ENCODE data around the gene IFI30.

Gene IFI30

GRCh38 chr19:18161636-18162002 is 12.0 kb upstream of the IFI30 start:
- Histone ChIP-seq H3K27me3 (ENCODE audit: control insufficient read depth, insufficient read depth, low read length) (no peaks in the 10 kb centered on the region), H3K4me2 (ENCODE audit: low read length) (no peak overlapping the region), H3K4me1 (peaks cover 14% of the 10 kb centered on the region), H3K79me2 (peaks cover 6% of the 10 kb centered on the region), H3K36me3 (ENCODE audit: control insufficient read depth, insufficient read depth, low read length) (no peaks in the 10 kb centered on the region), H3K27ac (no peak overlapping the region), H2AFZ (no peak overlapping the region), H3K9me3 (ENCODE audit: control insufficient read depth, low read length) (no peaks in the 10 kb centered on the region), H3K9ac (no peak overlapping the region), H3K4me3 (ENCODE audit: low read depth, low read length) (no peak overlapping the region)
- TF ChIP-seq, protein P1, sequence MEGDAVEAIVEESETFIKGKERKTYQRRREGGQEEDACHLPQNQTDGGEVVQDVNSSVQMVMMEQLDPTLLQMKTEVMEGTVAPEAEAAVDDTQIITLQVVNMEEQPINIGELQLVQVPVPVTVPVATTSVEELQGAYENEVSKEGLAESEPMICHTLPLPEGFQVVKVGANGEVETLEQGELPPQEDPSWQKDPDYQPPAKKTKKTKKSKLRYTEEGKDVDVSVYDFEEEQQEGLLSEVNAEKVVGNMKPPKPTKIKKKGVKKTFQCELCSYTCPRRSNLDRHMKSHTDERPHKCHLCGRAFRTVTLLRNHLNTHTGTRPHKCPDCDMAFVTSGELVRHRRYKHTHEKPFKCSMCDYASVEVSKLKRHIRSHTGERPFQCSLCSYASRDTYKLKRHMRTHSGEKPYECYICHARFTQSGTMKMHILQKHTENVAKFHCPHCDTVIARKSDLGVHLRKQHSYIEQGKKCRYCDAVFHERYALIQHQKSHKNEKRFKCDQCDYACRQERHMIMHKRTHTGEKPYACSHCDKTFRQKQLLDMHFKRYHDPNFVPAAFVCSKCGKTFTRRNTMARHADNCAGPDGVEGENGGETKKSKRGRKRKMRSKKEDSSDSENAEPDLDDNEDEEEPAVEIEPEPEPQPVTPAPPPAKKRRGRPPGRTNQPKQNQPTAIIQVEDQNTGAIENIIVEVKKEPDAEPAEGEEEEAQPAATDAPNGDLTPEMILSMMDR (IDR thresholded peaks at IDR 0.05): no peak

- no peak overlapping the region for H3K9ac ChIP-seq
- H3K79me2 ChIP-seq: peaks cover 6% of the 10 kb centered on the region
- H3K9me3 ChIP-seq (ENCODE audit: control insufficient read depth, low read length): no peaks in the 10 kb centered on the region
- no peak overlapping the region for H3K4me3 ChIP-seq (ENCODE audit: low read depth, low read length)
- no peak overlapping the region for H2AFZ ChIP-seq
- no peak overlapping the region for H3K27ac ChIP-seq
- TF ChIP-seq, protein P1 (IDR thresholded peaks at IDR 0.05): no peak
- H3K4me2 ChIP-seq (ENCODE audit: low read length): no peak overlapping the region
- H3K27me3 ChIP-seq (ENCODE audit: control insufficient read depth, insufficient read depth, low read length): no peaks in the 10 kb centered on the region
- peaks cover 7% of the 10 kb centered on the region for H3K4me1 ChIP-seq
- H3K36me3 ChIP-seq (ENCODE audit: control insufficient read depth, insufficient read depth, low read length): no peaks in the 10 kb centered on the region
These were observed 9.5 kb upstream of the IFI30 start for GRCh38 chr19:18164072-18164471.

DNA sequence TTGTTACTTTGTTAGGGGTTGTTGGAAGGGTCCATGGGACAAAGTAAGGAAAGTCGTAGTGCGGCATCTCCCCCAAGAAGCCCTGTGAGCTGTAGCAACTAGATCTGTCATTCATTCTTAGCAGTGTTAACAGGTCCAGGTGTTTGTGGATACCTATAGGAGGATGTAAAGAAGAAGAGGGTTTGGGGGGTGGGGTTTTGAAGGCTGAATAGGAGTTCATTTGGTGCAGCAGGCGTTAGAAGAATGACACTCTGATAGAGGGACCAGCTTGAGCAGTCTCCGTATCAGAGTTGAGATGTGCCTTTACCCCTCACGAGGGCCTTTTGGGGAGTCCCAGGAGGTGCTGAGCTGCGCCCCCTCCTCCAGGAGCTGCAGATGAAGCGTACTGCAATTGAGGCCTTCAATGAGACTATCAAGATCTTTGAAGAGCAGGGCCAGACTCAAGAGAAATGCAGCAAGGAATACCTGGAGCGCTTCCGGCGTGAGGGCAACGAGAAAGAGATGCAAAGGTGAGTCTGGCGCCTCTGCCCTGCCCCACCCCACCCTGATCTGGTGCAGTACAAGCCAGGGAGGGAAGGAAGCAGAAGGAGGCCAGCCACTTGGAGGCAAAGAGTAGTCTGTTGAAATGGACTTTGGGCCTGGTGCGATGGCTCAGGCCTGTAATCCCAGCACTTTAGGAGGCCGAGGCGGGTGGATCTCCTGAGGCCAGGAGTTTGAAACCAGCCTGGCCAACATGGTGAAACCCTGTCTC is 7.6 kb upstream of the IFI30 start:
- Histone ChIP-seq H3K9me3 (ENCODE audit: control insufficient read depth, low read length) (no peaks in the 10 kb centered on the region), H3K4me3 (ENCODE audit: low read depth, low read length) (no peak overlapping the region), H2AFZ (no peak overlapping the region), H3K36me3 (ENCODE audit: control insufficient read depth, insufficient read depth, low read length) (no peaks in the 10 kb centered on the region), H3K9ac (no peak overlapping the region), H3K4me2 (ENCODE audit: low read length) (no peak overlapping the region), H3K27me3 (ENCODE audit: control insufficient read depth, insufficient read depth, low read length) (no peaks in the 10 kb centered on the region), H3K27ac (no peak overlapping the region), H3K79me2 (peaks cover 6% of the 10 kb centered on the region), H3K4me1 (peaks cover 3% of the 10 kb centered on the region)
- TF ChIP-seq, protein P1 (IDR thresholded peaks at IDR 0.05): no peak

GRCh38 chr19:18167011-18167410 is 6.6 kb upstream of the IFI30 start:
- TF ChIP-seq, protein P1 (IDR thresholded peaks at IDR 0.05): no peak
- H3K9ac ChIP-seq: no peak overlapping the region
- no peaks in the 10 kb centered on the region for H3K4me1 ChIP-seq
- H3K4me3 ChIP-seq (ENCODE audit: low read depth, low read length): no peak overlapping the region
- H3K27me3 ChIP-seq (ENCODE audit: control insufficient read depth, insufficient read depth, low read length): no peaks in the 10 kb centered on the region
- H3K4me2 ChIP-seq (ENCODE audit: low read length): no peak overlapping the region
- no peaks in the 10 kb centered on the region for H3K9me3 ChIP-seq (ENCODE audit: control insufficient read depth, low read length)
- H2AFZ ChIP-seq: no peak overlapping the region
- no peaks in the 10 kb centered on the region for H3K36me3 ChIP-seq (ENCODE audit: control insufficient read depth, insufficient read depth, low read length)
- no peak overlapping the region for H3K27ac ChIP-seq
- H3K79me2 ChIP-seq: peaks cover 2% of the 10 kb centered on the region

All from parathyroid adenoma (tissue), 2 donors.